Spleen (tissue), 7 donors: ENCODE measurements around the gene DRC3.

ENCODE experiments used
- POLR2A ChIP-seq, 3 donors: fragments of 450-650 bp; IDR thresholded peaks; one replicate each; pipeline ENCODE4 v1.5.1; 2017; ENCODE audit warnings: antibody characterized with exemption in 3 of 3, mild to moderate bottlenecking in 1 of 3
- POLR2AphosphoS5 ChIP-seq, 3 donors: sonication (generic); formaldehyde crosslinking; IDR thresholded peaks; one replicate each; pipeline ENCODE4 v1.5.1; 2017; ENCODE audit warnings: antibody characterized with exemption in 3 of 3
- TF ChIP-seq, protein P1 (sequence below), 11 experiments: fragments of 200-600 bp in 7 of 11; fragments of 450-650 bp in 4 of 11; sonication (generic) in 4 of 11; IDR thresholded peaks in 8 of 11; conservative IDR thresholded peaks in 3 of 11; 1 replicate in 7 of 11; 2 replicates in 4 of 11; pipeline versions ENCODE4 v1.4.0 to v1.8.0; 2016 to 2021; ENCODE audit warnings: antibody characterized with exemption in 11 of 11, inconsistent platforms in 4 of 11, mild to moderate bottlenecking in 1 of 11
- donor health status: DM: no; HTN: no; CAD: no; lungs with moderate emphysema.
- donor health status: DM: no; HTN: no; CAD: no.
- donor health status: DM: no; HTN: no; CAD: no.

DNA sequence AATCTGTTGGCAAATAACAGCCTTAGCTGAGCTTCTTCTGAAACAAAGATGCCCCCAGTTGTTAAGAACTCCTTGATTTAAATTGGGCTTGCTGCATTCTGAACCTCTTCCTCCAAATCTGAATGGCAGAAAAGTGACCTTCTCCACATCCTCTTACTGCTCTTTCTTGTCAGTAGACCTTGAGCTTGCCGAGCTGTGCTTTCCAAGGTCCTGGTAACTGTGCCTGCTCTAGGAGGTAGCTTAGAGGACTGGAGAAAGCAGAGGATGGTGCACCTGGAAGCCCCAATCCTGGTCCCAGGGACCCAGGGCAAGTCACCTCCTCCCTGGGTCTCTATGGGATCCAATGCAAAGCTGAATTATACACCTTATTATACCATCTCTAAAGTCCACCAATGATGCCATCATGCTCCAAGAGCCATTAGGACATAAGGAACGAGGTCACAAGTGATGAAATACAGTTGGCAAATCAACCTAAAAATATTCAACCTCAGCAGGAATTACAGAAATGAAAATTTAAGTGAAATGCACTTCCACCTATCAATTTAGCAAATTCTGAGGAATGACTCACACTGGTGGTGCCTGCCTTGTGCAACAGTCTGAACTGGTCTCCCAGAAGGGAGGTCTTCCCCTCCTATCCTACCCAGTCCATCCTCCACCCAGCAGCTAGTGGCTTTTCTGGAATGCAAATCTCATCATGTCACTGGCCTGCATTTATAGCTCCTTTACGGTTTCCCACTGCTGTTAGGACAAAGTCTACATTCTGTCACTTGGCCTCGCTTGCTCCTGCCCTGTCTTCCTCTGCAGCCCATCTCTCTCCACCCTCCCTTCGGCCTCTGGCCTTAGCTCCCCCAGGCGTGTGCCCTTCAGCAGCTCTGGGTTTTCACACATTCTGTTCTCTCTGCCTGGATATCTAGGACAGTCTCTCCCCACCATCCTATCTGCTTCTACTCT lies 37.1 kb upstream of the DRC3 start:
- TF ChIP-seq, protein P1, sequence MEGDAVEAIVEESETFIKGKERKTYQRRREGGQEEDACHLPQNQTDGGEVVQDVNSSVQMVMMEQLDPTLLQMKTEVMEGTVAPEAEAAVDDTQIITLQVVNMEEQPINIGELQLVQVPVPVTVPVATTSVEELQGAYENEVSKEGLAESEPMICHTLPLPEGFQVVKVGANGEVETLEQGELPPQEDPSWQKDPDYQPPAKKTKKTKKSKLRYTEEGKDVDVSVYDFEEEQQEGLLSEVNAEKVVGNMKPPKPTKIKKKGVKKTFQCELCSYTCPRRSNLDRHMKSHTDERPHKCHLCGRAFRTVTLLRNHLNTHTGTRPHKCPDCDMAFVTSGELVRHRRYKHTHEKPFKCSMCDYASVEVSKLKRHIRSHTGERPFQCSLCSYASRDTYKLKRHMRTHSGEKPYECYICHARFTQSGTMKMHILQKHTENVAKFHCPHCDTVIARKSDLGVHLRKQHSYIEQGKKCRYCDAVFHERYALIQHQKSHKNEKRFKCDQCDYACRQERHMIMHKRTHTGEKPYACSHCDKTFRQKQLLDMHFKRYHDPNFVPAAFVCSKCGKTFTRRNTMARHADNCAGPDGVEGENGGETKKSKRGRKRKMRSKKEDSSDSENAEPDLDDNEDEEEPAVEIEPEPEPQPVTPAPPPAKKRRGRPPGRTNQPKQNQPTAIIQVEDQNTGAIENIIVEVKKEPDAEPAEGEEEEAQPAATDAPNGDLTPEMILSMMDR (IDR thresholded peaks at IDR 0.05 in 8 of 11, conservative IDR thresholded peaks at IDR 0.05 in 3 of 11) = no peak
- TF ChIP-seq POLR2AphosphoS5 (IDR thresholded peaks at IDR 0.05) (peak in 1 of 3 donors; percentile 33), POLR2A (IDR thresholded peaks at IDR 0.05) (no peak)
